ENCODE data around the gene DRGX.

DRGX gene

GRCh38 chr10:49364747-49365146 is 31.1 kb downstream of the DRGX start:
- TF ChIP-seq CTCF (IDR thresholded peaks at IDR 0.05; ENCODE audit: low read length, missing control alignments) = no peak
- DNase-seq (ENCODE audit: low read depth) = no peak
- H3K4me3 ChIP-seq (replicated peaks; ENCODE audit: low read depth, low read length) = no peak overlapping the region

GRCh38 chr10:49364051-49364450 is 31.8 kb downstream of the DRGX start:
- DNase-seq (ENCODE audit: low read depth) = no peak
- no peak overlapping the region for H3K4me3 ChIP-seq (replicated peaks; ENCODE audit: low read depth, low read length)
- TF ChIP-seq CTCF (IDR thresholded peaks at IDR 0.05; ENCODE audit: low read length, missing control alignments) = no peak

GRCh38 chr10:49363309-49364031 is 32.4 kb downstream of the DRGX start:
- DNase-seq (ENCODE audit: low read depth) = no peak
- no peak for TF ChIP-seq CTCF (IDR thresholded peaks at IDR 0.05; ENCODE audit: low read length, missing control alignments)
- no peak overlapping the region for H3K4me3 ChIP-seq (replicated peaks; ENCODE audit: low read depth, low read length)

GRCh38 chr10:49362596-49363260 is 33.2 kb downstream of the DRGX start:
- TF ChIP-seq CTCF (IDR thresholded peaks at IDR 0.05; ENCODE audit: low read length, missing control alignments) = no peak
- no peak overlapping the region for H3K4me3 ChIP-seq (replicated peaks; ENCODE audit: low read depth, low read length)
- DNase-seq (ENCODE audit: low read depth) = no peak

DNA sequence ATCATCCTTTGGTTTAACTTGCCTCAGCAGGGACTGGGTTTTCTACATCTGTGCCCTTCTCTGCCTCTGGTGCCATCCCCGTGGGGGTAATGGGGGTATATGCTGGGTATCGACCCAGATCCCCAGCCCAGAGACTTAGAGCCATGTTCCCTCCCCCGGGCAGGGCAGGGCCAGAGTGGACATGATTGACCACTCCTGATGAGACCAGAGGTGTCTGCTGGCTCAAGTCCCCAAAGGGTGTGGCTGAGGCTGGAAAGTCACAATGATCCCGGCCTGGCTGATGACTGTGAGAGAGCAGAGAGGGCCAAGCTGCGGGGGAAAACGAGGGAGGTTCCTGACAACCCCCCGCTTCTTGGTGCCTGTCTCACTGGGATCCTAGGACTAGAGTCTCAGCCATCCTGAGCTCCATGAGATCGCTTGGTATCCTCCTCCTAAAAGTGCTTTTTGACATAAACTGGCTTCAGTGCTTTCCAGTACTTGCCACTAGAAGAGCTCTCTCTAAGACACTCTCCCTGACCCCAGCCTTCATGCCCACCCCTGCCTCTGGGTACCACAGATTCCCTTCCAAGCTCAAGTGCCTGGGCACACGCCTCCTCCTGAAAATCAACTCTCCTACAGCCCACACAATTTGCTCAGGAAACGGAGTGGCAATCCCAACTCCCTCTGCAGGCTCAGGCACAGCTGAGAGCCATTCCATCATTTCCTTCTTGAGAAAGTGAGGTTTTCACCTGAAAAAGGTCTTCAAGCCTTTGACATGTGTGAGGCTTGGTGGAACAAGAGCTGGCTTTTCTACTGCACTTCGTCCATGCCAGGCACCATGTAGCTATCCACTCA is 33.9 kb downstream of the DRGX start:
- DNase-seq (ENCODE audit: low read depth) = no peak
- no peak for TF ChIP-seq CTCF (IDR thresholded peaks at IDR 0.05; ENCODE audit: low read length, missing control alignments)
- no peak overlapping the region for H3K4me3 ChIP-seq (replicated peaks; ENCODE audit: low read depth, low read length)

DNA sequence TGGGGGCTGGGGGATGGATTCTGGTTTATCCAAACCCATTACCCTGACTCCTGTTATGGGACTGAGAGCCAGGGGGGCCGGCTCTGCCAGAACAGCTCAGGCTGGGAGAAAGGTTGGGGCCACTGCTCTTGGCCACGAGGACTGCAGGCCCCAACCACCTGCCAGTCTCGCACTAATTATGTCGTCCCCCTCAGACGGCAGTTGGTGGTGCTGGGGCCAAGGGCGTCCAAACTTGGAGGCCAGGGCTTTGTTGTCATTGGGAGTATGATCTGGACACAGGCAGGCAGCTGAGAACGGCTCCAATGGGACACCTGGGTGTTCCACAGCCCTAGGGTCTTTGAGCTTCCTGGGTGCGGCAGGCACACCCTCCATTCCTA is 34.7 kb downstream of the DRGX start:
- DNase-seq (ENCODE audit: low read depth) = no peak
- no peak overlapping the region for H3K4me3 ChIP-seq (replicated peaks; ENCODE audit: low read depth, low read length)
- TF ChIP-seq CTCF (IDR thresholded peaks at IDR 0.05; ENCODE audit: low read length, missing control alignments) = no peak
